ENCODE data around the gene ATP4B. TPM values are rescaled to one million over a fixed set of nuclear protein-coding genes. Genes with fewer than 3 reads are reported as not detected.

Gene ATP4B
- total RNA-seq, 1 experiment from 2014 or later: not detected

GRCh38 chr13:113660066-113660465, 2.1 kb upstream of the ATP4B start:
- Histone ChIP-seq H3K9ac (ENCODE audit: extremely low read depth, insufficient read length, low read length) (no peak overlapping the region), H3K27me3 (ENCODE audit: insufficient read depth, low read length) (no peaks in the 10 kb centered on the region), H2BK12ac (ENCODE audit: insufficient read length, low read depth, low read length) (no peak overlapping the region), H2AFZ (ENCODE audit: low read length) (no peak overlapping the region), H3K56ac (ENCODE audit: insufficient read length, low read depth, low read length) (no peak overlapping the region), H2BK120ac (ENCODE audit: low read depth, low read length, poor library complexity, severe bottlenecking) (no peak overlapping the region), H3K23me2 (ENCODE audit: insufficient read length, low read depth, low read length, poor library complexity, severe bottlenecking) (no peaks in the 10 kb centered on the region), H3K23ac (ENCODE audit: insufficient read length, low read depth, low read length) (no peak overlapping the region), H4K20me1 (ENCODE audit: control insufficient read depth, insufficient read depth, insufficient read length) (no peaks in the 10 kb centered on the region), H3K79me2 (ENCODE audit: insufficient read depth, low read length) (no peaks in the 10 kb centered on the region), H3K9me3 (ENCODE audit: control insufficient read depth, low read depth, low read length) (no peaks in the 10 kb centered on the region), H2BK5ac (ENCODE audit: insufficient read length, low read length) (no peak overlapping the region), H3K4ac (ENCODE audit: low read depth, low read length) (no peak overlapping the region), H3T11ph (ENCODE audit: low read length) (no peak overlapping the region), H2BK20ac (ENCODE audit: low read depth, low read length, poor library complexity, severe bottlenecking) (no peak overlapping the region), H2AK5ac (ENCODE audit: insufficient read length, low read length) (no peak overlapping the region), H4K91ac (ENCODE audit: insufficient read length, low read depth, low read length) (no peak overlapping the region), H4K5ac (ENCODE audit: insufficient read length, low read depth, low read length) (no peak overlapping the region), H4K8ac (replicated peaks; ENCODE audit: insufficient read length, low read depth, low read length) (no peak overlapping the region), H3K14ac (ENCODE audit: insufficient read depth, low read length) (no peak overlapping the region), H3K18ac (ENCODE audit: insufficient read length, low read depth, low read length) (no peak overlapping the region), H2BK15ac (ENCODE audit: low read depth, low read length) (no peak overlapping the region), H3K4me2 (ENCODE audit: insufficient read depth, insufficient read length, low read length) (no peak overlapping the region), H3K79me1 (ENCODE audit: insufficient read depth, low read depth, low read length, poor library complexity, severe bottlenecking) (no peaks in the 10 kb centered on the region), H3K4me1 (ENCODE audit: insufficient read depth, low read length) (no peaks in the 10 kb centered on the region), H3K27ac (ENCODE audit: insufficient read length, low read depth, low read length) (no peak overlapping the region)
- Mint-ChIP-seq H3K4me3 (no peak overlapping the region), H3K4me1 (peaks cover 2 to 4% of the 10 kb centered on the region in 2 experiments; a peak in 2 of 4 replicates), H3K36me3 (ENCODE audit: insufficient read depth in 1 of 3, low read depth in 3 of 3) (peaks cover 0 to 5% (median 1%) of the 10 kb centered on the region in 3 experiments; a peak in 2 of 7 replicates), H3K9me3 (peaks cover 4 to 11% of the 10 kb centered on the region in 2 experiments; a peak in 3 of 5 replicates), H3K27me3 (ENCODE audit: low read depth) (peaks cover 3% of the 10 kb centered on the region), H3K27ac (no peak overlapping the region)
- no CpG with 5 or more reads among the region's 3 CpGs for WGBS (ENCODE audit: extremely low coverage, insufficient read length, low lambda C conversion rate)
- TF ChIP-seq, protein P1, sequence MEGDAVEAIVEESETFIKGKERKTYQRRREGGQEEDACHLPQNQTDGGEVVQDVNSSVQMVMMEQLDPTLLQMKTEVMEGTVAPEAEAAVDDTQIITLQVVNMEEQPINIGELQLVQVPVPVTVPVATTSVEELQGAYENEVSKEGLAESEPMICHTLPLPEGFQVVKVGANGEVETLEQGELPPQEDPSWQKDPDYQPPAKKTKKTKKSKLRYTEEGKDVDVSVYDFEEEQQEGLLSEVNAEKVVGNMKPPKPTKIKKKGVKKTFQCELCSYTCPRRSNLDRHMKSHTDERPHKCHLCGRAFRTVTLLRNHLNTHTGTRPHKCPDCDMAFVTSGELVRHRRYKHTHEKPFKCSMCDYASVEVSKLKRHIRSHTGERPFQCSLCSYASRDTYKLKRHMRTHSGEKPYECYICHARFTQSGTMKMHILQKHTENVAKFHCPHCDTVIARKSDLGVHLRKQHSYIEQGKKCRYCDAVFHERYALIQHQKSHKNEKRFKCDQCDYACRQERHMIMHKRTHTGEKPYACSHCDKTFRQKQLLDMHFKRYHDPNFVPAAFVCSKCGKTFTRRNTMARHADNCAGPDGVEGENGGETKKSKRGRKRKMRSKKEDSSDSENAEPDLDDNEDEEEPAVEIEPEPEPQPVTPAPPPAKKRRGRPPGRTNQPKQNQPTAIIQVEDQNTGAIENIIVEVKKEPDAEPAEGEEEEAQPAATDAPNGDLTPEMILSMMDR (conservative IDR thresholded peaks at IDR 0.05): no peak
- DNase-seq: no peak

Data from H9 (cell line).